ENCODE data around the gene DYSF. TPM values are rescaled to one million over a fixed set of nuclear protein-coding genes. Genes with fewer than 3 reads are reported as not detected.

DYSF gene
- polyA plus RNA-seq, 1 of the 3 experiments (the other 2 are of a cell fraction): 0.10 TPM

GRCh38 chr2:71478806-71479205, 25.4 kb downstream of the DYSF start:
- Histone ChIP-seq H3K9me3 (no peaks in the 10 kb centered on the region), H3K9ac (no peak overlapping the region), H3F3A (replicated peaks; ENCODE audit: insufficient read depth) (no peaks in the 10 kb centered on the region), H3K4me1 (ENCODE audit: control insufficient read depth in 1 of 2, insufficient read depth in 2 of 2, low read depth in 1 of 2, low read length in 1 of 2) (no peaks in the 10 kb centered on the region), H3K4me3 (ENCODE audit: low read depth in 2 of 2, low read length in 1 of 2) (no peak overlapping the region), H3K4me2 (no peak overlapping the region), H3K27me3 (ENCODE audit: insufficient read depth) (0 out of 2 replicates have a peak, but pooled peaks cover 6% of the 10 kb centered on the region), H2AFZ (ENCODE audit: low read depth) (no peak overlapping the region), H3K27ac (ENCODE audit: low read depth in 2 of 2, low read length in 1 of 2) (no peak overlapping the region), H3K79me2 (ENCODE audit: insufficient read depth) (no peaks in the 10 kb centered on the region), H3K36me3 (replicated peaks in 1 of 2; ENCODE audit: control insufficient read depth in 1 of 2, insufficient read depth in 2 of 2, low read length in 1 of 2) (no peaks in the 10 kb centered on the region), H4K20me1 (ENCODE audit: insufficient read depth) (no peaks in the 10 kb centered on the region), H3K9me2 (no peaks in the 10 kb centered on the region)
- 31% methylated on average over 6 of the region's 6 CpGs for WGBS (ENCODE audit: low lambda C conversion rate)
- DNase-seq: no peak
- TF ChIP-seq, protein P1, sequence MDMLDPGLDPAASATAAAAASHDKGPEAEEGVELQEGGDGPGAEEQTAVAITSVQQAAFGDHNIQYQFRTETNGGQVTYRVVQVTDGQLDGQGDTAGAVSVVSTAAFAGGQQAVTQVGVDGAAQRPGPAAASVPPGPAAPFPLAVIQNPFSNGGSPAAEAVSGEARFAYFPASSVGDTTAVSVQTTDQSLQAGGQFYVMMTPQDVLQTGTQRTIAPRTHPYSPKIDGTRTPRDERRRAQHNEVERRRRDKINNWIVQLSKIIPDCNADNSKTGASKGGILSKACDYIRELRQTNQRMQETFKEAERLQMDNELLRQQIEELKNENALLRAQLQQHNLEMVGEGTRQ (IDR thresholded peaks at IDR 0.05; ENCODE audit: borderline replicate concordance, low read depth, low read length): no peak
- TF ChIP-seq MXI1 (IDR thresholded peaks at IDR 0.05; ENCODE audit: low read depth, low read length): no peak
- no peak for TF ChIP-seq POLR2AphosphoS5 (IDR thresholded peaks at IDR 0.05; ENCODE audit: low read depth, low read length)
- TF ChIP-seq YY1 (IDR thresholded peaks at IDR 0.05; ENCODE audit: low read depth): no peak
- TF ChIP-seq CTCF (IDR thresholded peaks at IDR 0.05): no peak
- TF ChIP-seq, protein P2, sequence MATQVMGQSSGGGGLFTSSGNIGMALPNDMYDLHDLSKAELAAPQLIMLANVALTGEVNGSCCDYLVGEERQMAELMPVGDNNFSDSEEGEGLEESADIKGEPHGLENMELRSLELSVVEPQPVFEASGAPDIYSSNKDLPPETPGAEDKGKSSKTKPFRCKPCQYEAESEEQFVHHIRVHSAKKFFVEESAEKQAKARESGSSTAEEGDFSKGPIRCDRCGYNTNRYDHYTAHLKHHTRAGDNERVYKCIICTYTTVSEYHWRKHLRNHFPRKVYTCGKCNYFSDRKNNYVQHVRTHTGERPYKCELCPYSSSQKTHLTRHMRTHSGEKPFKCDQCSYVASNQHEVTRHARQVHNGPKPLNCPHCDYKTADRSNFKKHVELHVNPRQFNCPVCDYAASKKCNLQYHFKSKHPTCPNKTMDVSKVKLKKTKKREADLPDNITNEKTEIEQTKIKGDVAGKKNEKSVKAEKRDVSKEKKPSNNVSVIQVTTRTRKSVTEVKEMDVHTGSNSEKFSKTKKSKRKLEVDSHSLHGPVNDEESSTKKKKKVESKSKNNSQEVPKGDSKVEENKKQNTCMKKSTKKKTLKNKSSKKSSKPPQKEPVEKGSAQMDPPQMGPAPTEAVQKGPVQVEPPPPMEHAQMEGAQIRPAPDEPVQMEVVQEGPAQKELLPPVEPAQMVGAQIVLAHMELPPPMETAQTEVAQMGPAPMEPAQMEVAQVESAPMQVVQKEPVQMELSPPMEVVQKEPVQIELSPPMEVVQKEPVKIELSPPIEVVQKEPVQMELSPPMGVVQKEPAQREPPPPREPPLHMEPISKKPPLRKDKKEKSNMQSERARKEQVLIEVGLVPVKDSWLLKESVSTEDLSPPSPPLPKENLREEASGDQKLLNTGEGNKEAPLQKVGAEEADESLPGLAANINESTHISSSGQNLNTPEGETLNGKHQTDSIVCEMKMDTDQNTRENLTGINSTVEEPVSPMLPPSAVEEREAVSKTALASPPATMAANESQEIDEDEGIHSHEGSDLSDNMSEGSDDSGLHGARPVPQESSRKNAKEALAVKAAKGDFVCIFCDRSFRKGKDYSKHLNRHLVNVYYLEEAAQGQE (IDR thresholded peaks at IDR 0.05; ENCODE audit: low read depth, low read length): no peak
- TF ChIP-seq TCF12 (IDR thresholded peaks at IDR 0.05): no peak
- no peak for TF ChIP-seq FOXM1 (IDR thresholded peaks at IDR 0.05; ENCODE audit: low read depth)
- no peak for TF ChIP-seq NFIC (IDR thresholded peaks at IDR 0.05; ENCODE audit: borderline replicate concordance)
- TF ChIP-seq RXRA (IDR thresholded peaks at IDR 0.05; ENCODE audit: borderline replicate concordance, low read depth): no peak
- TF ChIP-seq, protein P3, sequence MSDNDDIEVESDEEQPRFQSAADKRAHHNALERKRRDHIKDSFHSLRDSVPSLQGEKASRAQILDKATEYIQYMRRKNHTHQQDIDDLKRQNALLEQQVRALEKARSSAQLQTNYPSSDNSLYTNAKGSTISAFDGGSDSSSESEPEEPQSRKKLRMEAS (IDR thresholded peaks at IDR 0.05; ENCODE audit: low read depth): no peak
- no peak for TF ChIP-seq JUND (IDR thresholded peaks at IDR 0.05)
- no peak for TF ChIP-seq NRF1 (IDR thresholded peaks at IDR 0.05; ENCODE audit: low read depth, low read length)
- no peak for TF ChIP-seq CHD2 (IDR thresholded peaks at IDR 0.05; ENCODE audit: low read length, partially characterized antibody)
- ChIA-PET CTCF (no interaction called here), POLR2A (no interaction called here)
